Nucleus accumbens (tissue), 56 donors: ENCODE results near the gene OBSL1.

Source experiments
- DNase-seq, 56 donors: peaks; one replicate each; lab custom pipeline; 2025; lab: John Stamatoyannopoulos, UW

Gene OBSL1

DNA sequence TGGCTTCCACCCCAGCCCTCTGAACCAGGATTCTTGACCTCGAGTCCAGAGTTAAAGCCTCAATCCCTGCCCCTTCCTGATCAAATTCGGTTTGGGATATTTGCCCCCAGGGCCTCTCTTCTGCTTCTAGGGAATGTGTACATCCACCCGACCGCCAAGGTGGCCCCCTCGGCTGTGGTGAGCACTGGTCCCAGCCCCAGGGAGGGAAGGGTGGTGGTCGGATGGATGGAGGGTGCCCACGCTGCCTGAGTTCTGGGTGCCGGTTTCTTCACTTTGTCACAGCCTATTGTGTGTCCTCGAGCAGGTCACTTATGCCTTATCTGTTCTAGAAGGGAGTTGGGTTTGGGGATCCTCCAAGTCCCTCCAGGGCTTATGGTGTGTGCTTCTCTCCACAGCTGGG, 65.8 kb downstream of the OBSL1 start:
- no peak for DNase-seq

DNA sequence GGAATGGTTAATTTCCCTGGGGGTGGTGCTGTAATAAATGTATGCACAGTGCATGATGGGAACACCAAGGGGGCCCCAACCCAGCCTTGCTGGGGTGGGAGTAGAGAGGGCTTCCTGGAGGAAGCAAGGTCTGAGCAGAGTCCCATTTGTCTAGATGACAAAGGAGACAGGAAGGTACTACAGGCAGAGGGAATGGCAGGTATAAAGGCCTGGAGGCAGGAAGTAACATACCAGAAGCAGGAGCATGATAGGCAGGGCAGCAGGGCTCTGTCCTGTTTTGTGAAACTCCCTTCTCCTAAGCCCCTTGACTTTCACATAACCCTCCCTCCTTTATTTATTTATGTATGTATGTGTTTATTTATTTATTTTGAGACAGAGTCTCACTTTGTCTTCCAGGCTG, 68.7 kb downstream of the OBSL1 start:
- no peak for DNase-seq

DNA sequence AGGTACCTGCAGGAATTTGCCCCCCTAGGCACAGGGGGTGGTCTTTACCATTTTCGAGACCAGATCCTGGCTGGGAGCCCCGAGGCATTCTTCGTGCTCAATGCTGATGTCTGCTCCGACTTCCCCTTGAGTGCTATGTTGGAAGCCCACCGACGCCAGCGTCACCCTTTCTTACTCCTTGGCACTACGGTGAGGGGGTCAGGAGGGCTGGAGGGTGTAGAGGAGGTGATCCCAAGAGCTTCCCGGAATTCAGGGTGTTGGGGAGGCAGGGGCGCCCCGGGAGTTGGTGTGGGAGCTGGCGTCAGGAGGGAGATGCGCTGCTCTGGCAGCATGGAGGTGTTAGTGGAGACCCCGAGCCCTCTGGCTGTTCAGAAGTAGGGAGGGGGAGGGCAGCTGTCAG, 69.5 kb downstream of the OBSL1 start:
- no peak for DNase-seq
